Measurements from ENCODE around the gene PGK2. TPM values are rescaled to one million over a fixed set of nuclear protein-coding genes. Genes with fewer than 3 reads are reported as not detected.

The PGK2 gene
- total RNA-seq, 1 donor from 2014 or later = not detected

- Mint-ChIP-seq H3K36me3 (ENCODE audit: insufficient read depth) (no peaks in the 10 kb centered on the region), H3K4me3 (ENCODE audit: low read depth) (no peak overlapping the region), H3K27me3 (no peaks in the 10 kb centered on the region), H3K9me3 (ENCODE audit: low read depth) (no peaks in the 10 kb centered on the region), H3K4me1 (ENCODE audit: low read depth) (peaks cover 2% of the 10 kb centered on the region), H3K27ac (no peak overlapping the region)
- DNase-seq (ENCODE audit: low spot score, unreplicated experiment) = no peak
- no peak for TF ChIP-seq CTCF (IDR thresholded peaks at IDR 0.05; ENCODE audit: unreplicated experiment)
Observed at GRCh38 chr6:49743429-49743828, 43.7 kb downstream of the PGK2 start.

GRCh38 chr6:49739423-49739822 is 47.7 kb downstream of the PGK2 start:
- no peak for TF ChIP-seq CTCF (IDR thresholded peaks at IDR 0.05; ENCODE audit: unreplicated experiment)
- H3K27me3 Mint-ChIP-seq = no peaks in the 10 kb centered on the region
- peaks cover 7% of the 10 kb centered on the region for H3K4me1 Mint-ChIP-seq (ENCODE audit: low read depth)

GRCh38 chr6:49736017-49736508 is 51.0 kb downstream of the PGK2 start:
- Mint-ChIP-seq H3K4me3 (ENCODE audit: low read depth) (no peak overlapping the region), H3K36me3 (ENCODE audit: insufficient read depth) (no peaks in the 10 kb centered on the region)

More at GRCh38 chr6:49739423-49739822, 47.7 kb downstream of the PGK2 start:
- Mint-ChIP-seq H3K9me3 (ENCODE audit: low read depth) (no peaks in the 10 kb centered on the region), H3K4me3 (ENCODE audit: low read depth) (no peak overlapping the region), H3K36me3 (ENCODE audit: insufficient read depth) (no peaks in the 10 kb centered on the region), H3K27ac (no peak overlapping the region)
- DNase-seq (ENCODE audit: low spot score, unreplicated experiment) = no peak

More at GRCh38 chr6:49736017-49736508, 51.0 kb downstream of the PGK2 start:
- Mint-ChIP-seq H3K27ac (no peak overlapping the region), H3K27me3 (no peaks in the 10 kb centered on the region), H3K4me1 (ENCODE audit: low read depth) (peaks cover 8% of the 10 kb centered on the region), H3K9me3 (ENCODE audit: low read depth) (no peaks in the 10 kb centered on the region)
- no peak for DNase-seq (ENCODE audit: low spot score, unreplicated experiment)
- no peak for TF ChIP-seq CTCF (IDR thresholded peaks at IDR 0.05; ENCODE audit: unreplicated experiment)

Other genes with a start within 250 kb of the PGK2 start
- 9.4 and 12.3 TPM in 2 replicates for gene C6orf141, start 236.6 kb downstream of the PGK2 start, total RNA-seq
- gene RHAG, start 150.4 kb downstream of the PGK2 start, total RNA-seq = not detected in 2 replicates
- gene CRISP2, start 73.7 kb downstream of the PGK2 start, total RNA-seq = not detected in 2 replicates
- not detected in 2 replicates for gene CRISP3, start 42.9 kb downstream of the PGK2 start, total RNA-seq
- gene CRISP1, start 79.2 kb upstream of the PGK2 start, total RNA-seq = not detected in 2 replicates
- gene DEFB114, start 176.9 kb upstream of the PGK2 start, total RNA-seq = not detected in 2 replicates
- gene DEFB113, start 182.3 kb upstream of the PGK2 start, total RNA-seq = not detected in 2 replicates
- gene DEFB110, start 234.7 kb upstream of the PGK2 start, total RNA-seq = not detected in 2 replicates